Stimulated activated CD8-positive, alpha-beta memory T cell treated with anti-CD3 and anti-CD28 coated beads, Interleukin-12 subunit alpha, Interleukin-12 subunit beta, amount 100 ng/mL, for 1 hour (primary cell): ENCODE results near the gene ITGB2.

ENCODE experiments used
- DNase-seq: peaks from one replicate; pipeline ENCODE4 v3.0.0-alpha.2; 2020; ENCODE audit warnings: low read depth

ITGB2 gene

GRCh38 chr21:44910229-44911067 is 10.3 kb downstream of the ITGB2 start:
- DNase-seq: no peak

- no peak for DNase-seq
These were observed 11.0 kb downstream of the ITGB2 start for GRCh38 chr21:44909719-44910118.

GRCh38 chr21:44908908-44909307 is 11.8 kb downstream of the ITGB2 start:
- no peak for DNase-seq

- DNase-seq: no peak
These were observed 12.5 kb downstream of the ITGB2 start for GRCh38 chr21:44907966-44908895.

GRCh38 chr21:44907225-44907965 is 13.3 kb downstream of the ITGB2 start:
- DNase-seq: no peak

- DNase-seq: no peak
These were observed 15.0 kb downstream of the ITGB2 start for GRCh38 chr21:44905728-44906090.

GRCh38 chr21:44905016-44905727 is 15.5 kb downstream of the ITGB2 start:
- DNase-seq: no peak

GRCh38 chr21:44904141-44904923 is 16.4 kb downstream of the ITGB2 start:
- no peak for DNase-seq

- no peak for DNase-seq
These were observed 17.0 kb downstream of the ITGB2 start for GRCh38 chr21:44903689-44904088.

GRCh38 chr21:44903050-44903685 is 17.5 kb downstream of the ITGB2 start:
- DNase-seq: no peak

- DNase-seq: no peak
These were observed 18.2 kb downstream of the ITGB2 start for GRCh38 chr21:44902268-44903049.

GRCh38 chr21:44901391-44902074 is 19.2 kb downstream of the ITGB2 start:
- DNase-seq: no peak

- DNase-seq: no peak
These were observed 20.0 kb downstream of the ITGB2 start for GRCh38 chr21:44900559-44901251.

GRCh38 chr21:44899768-44900558 is 20.7 kb downstream of the ITGB2 start:
- DNase-seq: no peak

GRCh38 chr21:44898851-44899767 is 21.6 kb downstream of the ITGB2 start:
- no peak for DNase-seq

GRCh38 chr21:44898011-44898488 is 22.6 kb downstream of the ITGB2 start:
- no peak for DNase-seq
